GOT3 (cell line): ENCODE results near the gene PROX1.

Experiments
- DNase-seq: peaks from one replicate; lab custom pipeline; 2025; ENCODE audit warnings: mixed read lengths; lab: John Stamatoyannopoulos, UW

The PROX1 gene, protein sequence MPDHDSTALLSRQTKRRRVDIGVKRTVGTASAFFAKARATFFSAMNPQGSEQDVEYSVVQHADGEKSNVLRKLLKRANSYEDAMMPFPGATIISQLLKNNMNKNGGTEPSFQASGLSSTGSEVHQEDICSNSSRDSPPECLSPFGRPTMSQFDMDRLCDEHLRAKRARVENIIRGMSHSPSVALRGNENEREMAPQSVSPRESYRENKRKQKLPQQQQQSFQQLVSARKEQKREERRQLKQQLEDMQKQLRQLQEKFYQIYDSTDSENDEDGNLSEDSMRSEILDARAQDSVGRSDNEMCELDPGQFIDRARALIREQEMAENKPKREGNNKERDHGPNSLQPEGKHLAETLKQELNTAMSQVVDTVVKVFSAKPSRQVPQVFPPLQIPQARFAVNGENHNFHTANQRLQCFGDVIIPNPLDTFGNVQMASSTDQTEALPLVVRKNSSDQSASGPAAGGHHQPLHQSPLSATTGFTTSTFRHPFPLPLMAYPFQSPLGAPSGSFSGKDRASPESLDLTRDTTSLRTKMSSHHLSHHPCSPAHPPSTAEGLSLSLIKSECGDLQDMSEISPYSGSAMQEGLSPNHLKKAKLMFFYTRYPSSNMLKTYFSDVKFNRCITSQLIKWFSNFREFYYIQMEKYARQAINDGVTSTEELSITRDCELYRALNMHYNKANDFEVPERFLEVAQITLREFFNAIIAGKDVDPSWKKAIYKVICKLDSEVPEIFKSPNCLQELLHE

DNA sequence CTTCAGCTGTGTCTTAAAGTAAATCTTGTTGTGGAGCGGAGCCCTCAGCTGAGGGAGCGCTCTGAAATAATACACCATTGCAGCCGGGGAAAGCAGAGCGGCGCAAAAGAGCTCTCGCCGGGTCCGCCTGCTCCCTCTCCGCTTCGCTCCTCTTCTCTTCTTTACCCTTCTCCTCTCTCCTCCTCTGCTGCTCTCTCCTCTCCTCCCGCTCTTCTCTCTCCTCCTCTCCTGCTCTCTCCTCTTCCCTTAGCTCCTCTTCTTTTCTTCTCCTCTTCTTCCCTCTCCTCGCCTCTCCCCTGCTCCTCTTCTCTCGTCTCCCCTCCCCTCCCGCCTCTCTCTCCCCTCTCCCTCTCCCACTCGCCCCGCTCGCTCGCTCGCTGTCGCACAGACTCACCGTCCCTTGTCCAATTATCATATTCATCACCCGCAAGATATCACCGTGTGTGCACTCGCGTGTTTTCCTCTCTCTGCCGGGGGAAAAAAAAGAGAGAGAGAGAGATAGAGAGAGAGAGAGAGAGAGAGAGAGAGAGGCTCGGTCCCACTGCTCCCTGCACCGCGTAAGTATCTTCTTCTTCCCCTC, at the start of gene PROX1:
Gene PROX1, plus strand, starts transcription at position 47 of the 580 bp plus-strand sequence. CDS start 8,563 bp downstream, outside the sequence.
- no peak for DNase-seq

DNA sequence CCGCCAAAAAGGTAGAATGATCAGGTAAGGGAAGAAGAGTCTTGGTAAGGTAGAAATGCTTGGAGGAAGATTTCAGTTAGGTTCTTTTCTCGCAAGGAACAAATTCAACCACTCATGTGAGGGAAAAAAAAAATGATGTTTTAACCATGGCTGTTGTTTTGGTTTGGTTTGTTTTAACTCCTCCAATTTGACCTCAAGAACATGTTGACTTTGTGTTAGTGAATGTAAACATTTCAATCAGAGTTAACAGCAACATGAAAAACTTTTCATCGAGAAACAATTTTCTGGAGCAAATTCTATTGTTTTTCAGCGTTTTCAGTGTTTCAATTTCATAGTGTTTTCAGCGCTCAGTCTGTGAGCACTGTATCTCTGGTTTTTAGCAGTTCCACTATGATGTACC, 49.0 kb upstream of the PROX1 start:
- DNase-seq: no peak

DNA sequence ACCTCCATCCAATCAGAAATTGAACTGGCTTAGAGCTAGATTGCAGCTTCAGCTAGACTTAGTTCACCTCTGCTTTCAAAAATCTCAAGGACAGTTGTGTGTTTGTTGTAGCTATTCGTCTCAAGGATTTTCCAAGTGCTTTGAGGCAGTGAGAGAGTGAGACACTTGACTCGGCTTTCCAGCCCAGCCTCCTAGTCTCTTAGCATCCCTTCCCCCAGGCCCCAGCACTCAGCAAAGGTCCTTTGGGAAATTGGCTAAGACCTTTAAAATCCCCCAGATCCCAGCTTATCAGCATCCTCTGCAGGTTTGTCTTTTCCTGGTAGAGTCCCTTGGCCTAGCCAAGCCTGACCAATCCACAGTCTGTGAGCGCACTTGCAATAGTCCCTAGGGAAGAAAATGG, 47.9 kb upstream of the PROX1 start:
- DNase-seq: no peak

DNA sequence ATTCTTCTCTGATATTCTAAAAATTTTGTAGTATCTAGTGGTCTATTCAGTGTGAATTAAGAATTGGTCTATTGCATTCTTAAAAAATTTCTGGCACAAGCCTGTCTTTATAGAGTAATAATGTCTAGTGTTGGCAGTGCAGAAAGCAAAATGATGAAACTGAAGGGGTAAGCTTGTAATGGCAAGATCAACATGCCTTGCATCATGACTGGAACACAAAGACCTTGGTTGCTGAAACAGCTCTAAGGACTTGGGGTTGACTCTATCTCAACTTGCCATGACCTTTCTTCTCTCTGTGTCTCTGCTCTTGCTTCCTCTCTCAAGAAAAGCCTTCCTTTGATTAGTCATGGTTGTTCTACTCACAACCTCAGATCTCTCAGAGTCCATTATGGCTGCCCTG, 46.8 kb upstream of the PROX1 start:
- no peak for DNase-seq

DNA sequence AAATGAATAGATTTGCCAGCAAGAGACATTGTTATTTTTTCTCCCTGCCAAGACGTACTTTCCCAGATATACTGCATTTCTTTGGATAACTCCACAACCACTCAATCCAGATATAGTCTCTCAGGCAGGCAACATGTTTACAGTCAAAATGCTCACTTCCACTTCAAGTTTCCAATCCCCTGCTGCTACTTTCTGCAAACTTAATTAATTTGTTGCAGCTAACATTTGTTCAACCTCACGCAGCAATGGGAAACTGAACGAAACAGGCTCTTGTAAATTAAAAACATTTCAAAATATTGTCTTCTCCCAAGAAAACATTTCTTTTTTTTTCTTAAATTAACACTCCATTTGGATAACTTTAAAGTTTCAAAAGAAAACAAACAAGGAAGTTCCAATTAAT, 45.7 kb upstream of the PROX1 start:
- no peak for DNase-seq

DNA sequence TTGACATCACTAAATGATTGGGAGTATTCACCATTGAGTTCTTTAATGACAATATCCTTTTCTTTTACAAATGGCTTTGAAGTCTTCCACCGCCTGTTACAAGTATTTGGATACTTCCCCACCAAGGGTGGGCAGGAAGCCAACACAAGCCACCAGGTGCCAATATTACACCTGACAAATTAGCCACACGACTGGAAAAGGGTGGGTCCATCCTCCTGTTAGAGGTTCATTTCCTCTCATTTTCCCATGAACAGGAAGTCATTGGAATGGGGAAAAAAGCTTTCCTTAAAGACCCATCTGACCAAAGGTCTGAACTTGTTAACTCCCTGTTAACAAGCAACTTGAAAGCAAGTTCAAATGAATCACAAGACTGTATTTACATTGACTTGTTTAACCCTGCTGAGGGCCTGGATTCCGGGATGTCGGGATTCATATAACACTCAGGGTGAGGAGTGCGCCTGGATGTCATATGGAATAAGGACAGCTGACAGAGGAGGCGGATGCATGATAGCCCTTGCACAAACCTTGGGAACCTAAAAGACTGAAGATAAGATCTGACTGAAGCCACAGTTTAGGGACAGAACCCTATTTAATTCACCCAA, 40.5 kb upstream of the PROX1 start:
- DNase-seq: no peak

DNA sequence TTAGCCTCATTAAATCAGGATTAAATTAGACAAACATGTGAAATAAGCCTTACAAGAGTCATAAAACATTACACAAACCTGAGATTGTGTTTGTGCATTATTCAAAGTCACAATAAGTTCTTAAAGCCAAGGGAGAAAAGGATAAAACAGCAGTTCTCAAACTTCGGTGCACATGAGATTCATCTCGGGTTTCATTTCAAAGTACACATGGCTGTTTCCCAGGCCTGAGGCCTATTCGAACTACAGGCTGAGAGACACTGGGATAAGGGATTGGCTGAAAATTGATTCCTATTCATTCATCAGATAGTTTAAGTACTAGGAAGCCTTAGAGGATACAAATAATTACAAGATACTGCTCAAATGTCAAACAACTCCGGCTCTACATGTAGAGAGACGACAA, 35.9 kb upstream of the PROX1 start:
- DNase-seq: no peak

DNA sequence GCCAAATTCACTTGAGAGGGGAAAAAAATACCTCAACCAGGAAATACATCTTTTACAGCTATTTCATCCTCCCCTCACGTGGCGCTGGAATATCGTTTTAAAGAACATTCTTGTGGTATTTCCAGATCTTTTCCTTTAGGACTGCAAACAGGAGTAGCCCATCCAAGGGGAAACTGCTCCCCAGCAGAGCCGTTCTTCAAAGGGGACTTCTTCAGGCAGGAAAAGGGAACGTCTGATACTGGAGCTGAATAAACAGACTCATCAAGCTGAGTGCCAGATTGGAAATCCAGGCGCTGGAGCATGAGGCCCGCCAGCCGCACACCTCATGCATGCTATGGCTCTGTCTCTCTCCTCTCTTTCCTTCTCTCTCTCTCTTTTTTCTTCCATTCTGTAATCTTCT, 34.0 kb upstream of the PROX1 start:
- no peak for DNase-seq

DNA sequence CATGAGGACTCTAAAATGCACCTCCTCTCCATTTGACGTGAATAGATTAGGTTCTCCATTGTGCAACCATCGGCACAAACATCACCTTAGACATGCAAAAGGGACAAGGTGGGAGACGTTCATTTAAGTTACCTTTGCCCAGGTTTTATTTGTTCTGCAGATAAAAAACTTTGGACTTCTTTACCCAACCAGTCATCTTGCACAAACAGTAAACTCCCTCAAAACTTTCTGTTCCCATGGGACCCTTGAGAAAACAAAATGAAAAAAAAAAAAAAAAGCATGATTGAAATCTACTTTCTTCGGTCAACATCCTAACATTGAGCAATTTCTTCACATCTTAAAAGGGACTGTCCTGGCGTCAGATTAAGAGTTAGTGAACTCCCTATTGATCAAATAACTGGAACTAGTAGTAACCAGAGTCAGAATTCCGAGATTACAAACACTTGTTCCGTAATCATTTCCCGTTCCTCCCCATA, 31.4 kb upstream of the PROX1 start:
- DNase-seq: no peak

DNA sequence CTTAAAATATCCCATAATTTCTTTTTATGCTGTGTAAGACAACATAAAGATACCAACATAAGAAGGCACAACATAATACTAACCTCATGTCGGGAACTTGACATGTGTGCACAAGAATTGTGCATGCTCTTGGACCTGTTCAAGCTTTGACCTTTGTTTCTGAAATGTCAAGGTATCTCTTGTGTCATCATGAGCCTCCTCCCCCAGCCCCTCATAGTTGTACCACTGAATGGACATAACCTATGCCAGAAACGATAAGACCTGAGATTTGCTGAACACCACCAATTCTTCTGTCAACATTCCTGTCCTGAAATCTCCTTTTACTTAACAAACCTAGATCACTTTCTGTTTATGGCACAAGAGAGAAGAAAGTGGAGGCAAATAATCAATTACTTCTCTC, 29.4 kb upstream of the PROX1 start:
- DNase-seq: no peak

DNA sequence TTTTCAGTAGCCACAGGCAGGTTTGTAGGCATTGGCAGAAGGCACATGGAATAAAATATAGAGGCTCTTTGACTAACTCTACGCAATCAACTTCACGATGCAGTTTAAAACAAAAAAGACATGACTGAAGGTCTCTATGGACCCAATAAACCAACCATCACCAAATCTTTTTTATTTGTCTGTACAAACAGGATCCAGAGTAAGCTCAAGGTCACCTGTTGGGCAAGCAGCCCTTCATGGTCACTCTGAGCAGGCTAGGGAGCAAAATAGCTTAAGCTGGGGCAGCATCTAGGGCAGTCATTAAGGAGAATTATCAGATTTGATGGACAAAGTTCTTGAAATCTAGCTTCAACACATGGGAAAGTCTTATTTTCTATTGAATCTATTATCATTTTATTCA, 26.8 kb upstream of the PROX1 start:
- no peak for DNase-seq

DNA sequence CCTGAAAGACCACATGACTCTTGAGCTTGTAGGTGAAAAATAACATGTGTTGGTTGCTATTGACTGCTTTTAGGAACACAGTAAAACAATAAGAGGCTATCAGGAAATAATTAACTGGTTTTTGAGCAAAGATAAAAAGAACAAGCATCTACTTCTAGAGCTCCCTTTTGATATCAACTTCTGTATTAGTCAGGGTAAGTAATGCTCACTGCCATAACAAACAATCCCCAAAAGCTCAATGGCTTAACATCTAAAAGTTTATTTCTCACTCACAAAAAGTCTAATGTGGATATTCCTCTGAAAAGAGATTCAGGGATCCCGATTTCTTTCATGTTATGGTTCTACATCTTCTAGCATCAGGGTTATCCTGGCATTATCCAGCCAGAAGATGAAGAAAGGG, 25.3 kb upstream of the PROX1 start:
- DNase-seq: no peak

DNA sequence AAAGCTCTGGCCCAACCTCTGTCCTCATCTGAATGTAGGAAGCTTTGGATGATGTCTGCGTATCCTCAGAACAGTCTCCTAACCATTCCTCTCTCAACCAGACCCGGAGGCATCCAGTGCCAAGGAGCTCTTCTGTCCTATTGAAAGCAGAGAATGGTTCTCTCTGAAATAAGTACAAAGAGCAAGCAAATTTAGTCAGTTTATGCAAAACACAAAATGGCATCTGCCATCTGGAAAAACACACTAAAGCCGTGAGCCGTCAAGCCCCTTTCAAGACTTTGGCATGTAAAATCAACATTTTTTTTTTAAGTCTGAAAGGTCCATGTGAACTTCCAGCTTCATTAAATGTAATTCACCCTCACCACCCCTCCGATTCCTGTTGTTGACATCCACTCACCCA, 21.7 kb upstream of the PROX1 start:
- DNase-seq: no peak

DNA sequence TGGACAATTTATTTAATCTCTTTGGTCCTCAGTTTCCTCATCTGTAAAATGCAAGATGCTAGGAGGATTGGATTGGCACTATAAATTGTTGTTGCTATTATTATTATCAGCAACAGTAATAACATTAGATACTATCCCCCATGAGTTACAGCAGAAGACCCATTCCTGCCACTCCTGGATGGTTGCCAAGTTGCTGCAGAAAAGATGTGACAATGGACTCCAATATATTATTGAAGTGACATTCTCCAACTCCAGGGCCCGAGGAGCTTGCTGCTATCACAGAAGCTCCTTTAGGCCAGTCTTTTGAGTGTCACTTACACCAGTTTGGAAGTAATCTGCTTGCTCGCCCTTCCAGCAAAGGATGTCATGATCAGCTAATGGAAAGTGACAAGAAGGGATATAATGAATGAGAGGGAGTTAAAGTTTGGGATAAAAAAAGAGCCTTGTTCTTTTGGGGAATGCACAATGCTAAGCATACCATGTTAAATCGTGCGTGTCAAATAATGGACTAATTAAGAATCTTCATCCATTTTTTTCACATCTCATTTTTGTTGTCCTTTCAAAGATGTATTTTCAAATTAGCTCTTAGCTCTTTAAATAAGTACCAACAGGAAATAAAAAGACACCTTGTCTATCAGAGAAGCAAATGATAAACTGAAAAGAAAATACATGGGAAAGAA, 19.5 kb upstream of the PROX1 start:
- no peak for DNase-seq

DNA sequence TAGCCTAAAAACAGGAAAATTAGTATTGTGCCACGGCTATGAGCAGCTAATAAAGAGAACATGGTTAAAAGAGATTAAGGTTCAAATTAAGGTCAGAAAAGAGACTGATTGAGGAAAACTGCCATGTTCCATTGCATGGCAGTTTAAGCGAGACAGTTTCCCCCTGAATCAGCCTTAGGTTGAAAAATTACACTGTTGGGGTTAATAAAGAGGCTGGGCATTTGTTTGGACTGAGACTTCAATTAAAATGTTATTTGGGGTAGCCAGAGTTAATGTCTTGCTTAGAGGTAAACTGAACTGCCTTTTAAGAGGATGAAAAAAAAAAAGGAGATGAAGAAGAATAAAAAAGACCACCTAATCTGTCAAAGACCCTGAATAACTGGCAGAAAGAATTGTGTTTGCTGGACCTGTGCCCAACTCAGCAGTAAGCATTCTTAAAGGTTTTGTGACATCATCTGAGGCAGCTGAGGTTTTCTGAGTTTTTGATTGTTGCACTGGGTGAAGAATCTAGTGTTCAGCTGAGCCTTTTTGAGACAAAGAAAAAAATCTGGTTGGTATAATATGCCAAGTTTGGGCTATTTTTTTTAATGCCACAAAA, 17.7 kb upstream of the PROX1 start:
- DNase-seq: no peak

DNA sequence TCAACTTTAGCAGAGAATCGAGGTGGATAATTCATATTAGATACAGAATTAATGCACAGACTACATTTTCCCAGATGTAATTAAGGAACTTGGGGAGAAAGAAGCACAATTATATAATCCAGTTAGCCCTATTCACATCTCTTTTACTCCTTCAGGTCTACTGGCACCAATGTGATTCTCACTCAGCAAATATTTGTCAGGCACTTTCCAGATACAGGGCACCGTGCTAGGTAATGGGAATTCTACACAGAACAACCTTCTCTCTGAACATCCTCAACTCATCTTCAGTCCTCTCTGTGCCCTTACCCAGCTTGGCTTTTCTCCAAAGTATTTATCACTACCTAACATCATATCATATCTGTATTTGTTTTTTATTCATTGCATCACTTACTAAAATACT, 15.6 kb upstream of the PROX1 start:
- no peak for DNase-seq

DNA sequence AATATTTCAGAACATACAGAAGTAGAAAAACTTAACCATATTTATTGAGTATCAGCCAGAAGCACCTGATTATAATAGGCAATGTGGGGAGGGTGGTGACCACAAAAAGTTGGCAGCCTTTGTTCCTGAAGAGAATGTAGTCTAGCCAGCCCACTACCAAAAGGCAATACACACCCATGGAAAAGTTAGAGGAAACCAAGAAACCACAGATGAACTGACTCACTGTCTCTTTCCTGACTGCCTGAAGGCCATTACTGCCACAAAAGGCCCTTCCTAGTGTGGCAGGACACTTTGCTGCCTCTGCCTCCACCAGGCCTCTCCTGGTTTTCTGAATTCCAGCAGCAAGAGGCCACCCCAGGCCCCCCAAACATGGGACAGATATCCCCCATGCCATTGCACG, 14.6 kb upstream of the PROX1 start:
- DNase-seq: no peak

DNA sequence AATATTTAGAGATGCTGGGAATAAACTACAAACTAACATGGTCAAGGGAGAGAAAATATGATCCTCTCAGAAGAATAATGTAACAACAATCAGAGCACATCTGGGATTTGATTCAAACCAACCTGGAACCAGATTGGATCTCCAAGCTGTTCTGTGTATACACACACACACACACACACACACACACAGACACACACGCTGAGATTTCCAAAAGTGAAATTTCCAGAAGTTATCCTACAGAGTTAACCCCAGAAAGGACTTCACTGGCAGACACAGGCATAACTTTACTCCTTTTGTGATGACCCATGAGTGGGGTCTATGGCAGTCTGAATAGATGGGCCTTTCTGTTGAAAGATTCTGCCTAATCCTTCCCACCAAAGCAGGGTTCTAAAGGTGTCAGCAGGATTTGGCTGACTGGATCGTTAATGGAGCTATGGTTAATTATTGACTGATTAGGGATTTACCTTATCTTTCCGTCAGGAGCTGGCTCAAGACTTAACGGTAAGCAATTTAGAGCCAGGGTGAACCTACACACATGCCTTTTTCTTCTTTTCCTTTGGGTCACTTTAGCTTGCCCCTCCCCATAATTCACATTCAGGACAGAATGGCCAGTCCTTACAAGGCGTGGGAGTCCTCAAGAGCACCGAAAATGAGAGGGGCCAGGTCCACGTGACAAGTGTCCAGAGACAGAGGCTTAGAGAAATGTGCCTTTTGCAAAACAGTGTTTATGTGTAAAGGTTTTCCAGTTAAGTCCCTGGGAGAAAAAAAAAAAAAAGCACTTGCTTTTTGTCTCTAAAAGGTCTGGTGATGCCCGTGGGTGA, 10.9 kb upstream of the PROX1 start:
- no peak for DNase-seq

DNA sequence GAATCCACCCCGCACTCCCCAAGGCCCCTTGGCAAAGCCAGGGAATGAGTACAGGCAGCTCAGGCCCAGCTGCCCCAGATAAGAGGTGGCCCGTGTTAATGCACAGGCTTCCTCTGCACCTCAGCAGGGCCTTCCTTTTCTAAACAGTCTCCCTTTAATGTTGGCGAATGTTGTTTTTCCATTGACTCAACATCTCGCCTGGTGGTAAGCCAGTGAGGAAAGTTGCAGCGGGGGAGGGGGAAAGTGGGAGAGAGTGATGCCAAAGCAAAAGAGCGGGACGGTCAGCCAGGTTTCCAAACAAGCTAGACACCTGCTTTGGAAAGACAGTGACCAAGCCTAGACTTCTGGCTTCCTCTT, 10.3 kb upstream of the PROX1 start:
- no peak for DNase-seq

DNA sequence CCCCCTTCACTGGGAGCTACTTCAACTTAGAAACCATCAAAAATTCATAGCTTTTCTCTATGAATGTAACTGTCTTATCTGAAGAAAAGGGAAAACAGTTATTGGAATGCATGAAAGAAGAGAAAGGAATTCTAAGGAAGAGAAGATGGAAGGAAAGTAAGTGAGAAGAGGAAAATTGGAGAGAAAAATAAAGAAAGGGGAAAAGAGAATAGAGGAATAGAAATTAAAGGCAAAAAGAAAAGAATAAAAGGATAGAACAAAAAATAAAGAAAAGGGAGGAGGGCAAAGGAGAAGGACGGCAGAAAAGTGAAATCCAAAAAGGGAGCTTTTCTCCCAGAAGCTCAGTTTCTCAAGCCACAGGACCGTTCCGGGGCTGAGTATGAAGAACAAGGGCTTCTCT, 9.9 kb upstream of the PROX1 start:
- DNase-seq: no peak
